Measurements from ENCODE around the gene CCL14. TPM values are rescaled to one million over a fixed set of nuclear protein-coding genes. Genes with fewer than 3 reads are reported as not detected.

The CCL14 gene
- total and polyA plus RNA-seq, 2 experiments from 2014 or later: not detected

DNA sequence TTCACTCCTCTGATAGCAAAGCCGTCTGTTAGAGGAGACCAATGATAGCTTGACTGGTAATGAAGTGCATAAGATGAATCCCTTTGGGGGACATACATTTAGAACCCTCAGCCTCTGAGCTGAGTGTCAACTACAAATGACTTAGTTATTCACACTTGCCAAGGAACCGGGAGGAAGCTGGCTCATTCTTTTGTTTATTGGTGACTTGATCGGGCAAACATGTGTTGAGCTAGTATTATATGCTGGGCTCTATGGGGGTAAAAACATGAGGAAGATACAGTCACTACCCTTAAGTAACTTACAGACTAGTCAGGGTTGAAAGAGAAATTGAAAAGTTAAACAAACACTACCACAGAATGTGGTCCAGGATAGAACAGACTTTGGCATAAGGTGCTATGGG is 8.2 kb downstream of the CCL14 start:
- Histone ChIP-seq H3K27me3 (no peaks in the 10 kb centered on the region), H3K4me3 (no peak overlapping the region), H3K27ac (no peak overlapping the region), H3K9me3 (ENCODE audit: low read depth) (no peaks in the 10 kb centered on the region), H3K4me1 (ENCODE audit: low read depth) (no peaks in the 10 kb centered on the region), H3K36me3 (no peaks in the 10 kb centered on the region)
- TF ChIP-seq, protein P1, sequence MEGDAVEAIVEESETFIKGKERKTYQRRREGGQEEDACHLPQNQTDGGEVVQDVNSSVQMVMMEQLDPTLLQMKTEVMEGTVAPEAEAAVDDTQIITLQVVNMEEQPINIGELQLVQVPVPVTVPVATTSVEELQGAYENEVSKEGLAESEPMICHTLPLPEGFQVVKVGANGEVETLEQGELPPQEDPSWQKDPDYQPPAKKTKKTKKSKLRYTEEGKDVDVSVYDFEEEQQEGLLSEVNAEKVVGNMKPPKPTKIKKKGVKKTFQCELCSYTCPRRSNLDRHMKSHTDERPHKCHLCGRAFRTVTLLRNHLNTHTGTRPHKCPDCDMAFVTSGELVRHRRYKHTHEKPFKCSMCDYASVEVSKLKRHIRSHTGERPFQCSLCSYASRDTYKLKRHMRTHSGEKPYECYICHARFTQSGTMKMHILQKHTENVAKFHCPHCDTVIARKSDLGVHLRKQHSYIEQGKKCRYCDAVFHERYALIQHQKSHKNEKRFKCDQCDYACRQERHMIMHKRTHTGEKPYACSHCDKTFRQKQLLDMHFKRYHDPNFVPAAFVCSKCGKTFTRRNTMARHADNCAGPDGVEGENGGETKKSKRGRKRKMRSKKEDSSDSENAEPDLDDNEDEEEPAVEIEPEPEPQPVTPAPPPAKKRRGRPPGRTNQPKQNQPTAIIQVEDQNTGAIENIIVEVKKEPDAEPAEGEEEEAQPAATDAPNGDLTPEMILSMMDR (IDR thresholded peaks at IDR 0.05; ENCODE audit: low read depth, low read length): no peak
- no peak for DNase-seq (ENCODE audit: low read depth in 1 of 2, low spot score in 1 of 2)

GRCh38 chr17:35977509-35977908 is 9.0 kb downstream of the CCL14 start:
- Histone ChIP-seq H3K4me1 (ENCODE audit: low read depth) (no peaks in the 10 kb centered on the region), H3K4me3 (no peak overlapping the region), H3K27me3 (no peaks in the 10 kb centered on the region), H3K9me3 (ENCODE audit: low read depth) (no peaks in the 10 kb centered on the region), H3K27ac (no peak overlapping the region), H3K36me3 (no peaks in the 10 kb centered on the region)
- no peak for DNase-seq (ENCODE audit: low read depth in 1 of 2, low spot score in 1 of 2)
- TF ChIP-seq, protein P1 (IDR thresholded peaks at IDR 0.05; ENCODE audit: low read depth, low read length): no peak

GRCh38 chr17:35973333-35974260 is 12.9 kb downstream of the CCL14 start:
- no peaks in the 10 kb centered on the region for H3K4me1 ChIP-seq (ENCODE audit: low read depth)
- no peaks in the 10 kb centered on the region for H3K27me3 ChIP-seq
- TF ChIP-seq, protein P1 (IDR thresholded peaks at IDR 0.05; ENCODE audit: low read depth, low read length): no peak
- no peak overlapping the region for H3K4me3 ChIP-seq
- H3K36me3 ChIP-seq: no peaks in the 10 kb centered on the region
- no peak overlapping the region for H3K27ac ChIP-seq
- DNase-seq (ENCODE audit: low read depth in 1 of 2, low spot score in 1 of 2): no peak
- no peaks in the 10 kb centered on the region for H3K9me3 ChIP-seq (ENCODE audit: low read depth)

- Histone ChIP-seq H3K4me3 (no peak overlapping the region), H3K27me3 (no peaks in the 10 kb centered on the region), H3K27ac (no peak overlapping the region), H3K36me3 (no peaks in the 10 kb centered on the region), H3K9me3 (ENCODE audit: low read depth) (no peaks in the 10 kb centered on the region), H3K4me1 (ENCODE audit: low read depth) (no peaks in the 10 kb centered on the region)
- TF ChIP-seq, protein P1 (IDR thresholded peaks at IDR 0.05; ENCODE audit: low read depth, low read length): no peak
- DNase-seq (ENCODE audit: low read depth in 1 of 2, low spot score in 1 of 2): no peak
Observed at GRCh38 chr17:35972945-35973332, 13.6 kb downstream of the CCL14 start.

DNA sequence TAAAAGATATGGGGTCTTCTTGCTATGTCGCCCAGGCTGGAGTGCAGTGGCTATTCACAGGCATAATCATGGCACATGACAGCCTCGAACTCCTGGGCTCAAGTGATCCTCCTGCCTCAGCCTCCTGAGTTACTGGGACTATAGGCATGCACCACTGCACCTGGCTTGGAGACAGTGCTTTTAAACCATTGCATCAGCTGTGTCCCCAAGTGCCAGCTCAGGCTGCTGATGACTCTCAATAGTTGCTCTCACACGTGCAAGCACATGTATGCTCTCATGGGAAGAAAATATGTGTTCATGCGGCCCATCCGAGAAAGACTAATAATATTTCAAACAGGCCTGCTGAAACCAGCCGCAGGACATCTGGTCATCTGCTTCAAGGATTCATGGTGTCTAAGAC is 14.0 kb downstream of the CCL14 start:
- Histone ChIP-seq H3K27me3 (no peaks in the 10 kb centered on the region), H3K4me1 (ENCODE audit: low read depth) (no peaks in the 10 kb centered on the region), H3K27ac (no peak overlapping the region), H3K9me3 (ENCODE audit: low read depth) (no peaks in the 10 kb centered on the region), H3K36me3 (no peaks in the 10 kb centered on the region), H3K4me3 (no peak overlapping the region)
- no peak for DNase-seq (ENCODE audit: low read depth in 1 of 2, low spot score in 1 of 2)
- TF ChIP-seq, protein P1 (IDR thresholded peaks at IDR 0.05; ENCODE audit: low read depth, low read length): no peak
